SK-N-SH treated with all-trans-retinoic acid at 6 μM for 48 hours (cell line): ENCODE measurements around the gene KIRREL3.

ENCODE experiments used
- ARNTL ChIP-seq: fragments of 450-650 bp; formaldehyde crosslinking; IDR thresholded peaks from 2 replicates; pipeline ENCODE4 v1.5.0; 2020; ENCODE audit warnings: low read depth, mild to moderate bottlenecking, moderate library complexity, borderline replicate concordance
- BACH2 ChIP-seq: fragments of 250-450 bp; sonication (Bioruptor Pico); IDR thresholded peaks from 2 replicates; pipeline ENCODE4 v1.9.0; 2021; ENCODE audit warnings: mild to moderate bottlenecking, borderline replicate concordance
- ESRRG ChIP-seq: fragments of 250-450 bp; sonication (Bioruptor Pico); IDR thresholded peaks from 2 replicates; pipeline ENCODE4 v1.6.1; 2021; ENCODE audit warnings: mild to moderate bottlenecking
- GLIS3 ChIP-seq: fragments of 250-450 bp; sonication (Bioruptor Pico); IDR thresholded peaks from 2 replicates; pipeline ENCODE4 v1.5.0; 2020; ENCODE audit warnings: mild to moderate bottlenecking, moderate library complexity
- OSR1 ChIP-seq: fragments of 250-450 bp; sonication (Bioruptor Pico); IDR thresholded peaks from 2 replicates; pipeline ENCODE4 v1.8.0; 2022; ENCODE audit warnings: moderate library complexity, mild to moderate bottlenecking, inconsistent platforms
- PPARA ChIP-seq: fragments of 250-450 bp; sonication (Bioruptor Pico); IDR thresholded peaks from 2 replicates; pipeline ENCODE4 v1.5.0; 2020; ENCODE audit warnings: mild to moderate bottlenecking, borderline replicate concordance
- TCF4 ChIP-seq: fragments of 250-450 bp; sonication (Bioruptor Pico); IDR thresholded peaks from 2 replicates; pipeline ENCODE4 v1.8.0; 2021; ENCODE audit warnings: mild to moderate bottlenecking, moderate library complexity, borderline replicate concordance
- ZC3H10 ChIP-seq: fragments of 250-450 bp; sonication (Bioruptor Pico); IDR thresholded peaks from 2 replicates; pipeline ENCODE4 v1.5.1; 2021; ENCODE audit warnings: mild to moderate bottlenecking, moderate library complexity
- ZFP30 ChIP-seq: fragments of 450-650 bp; formaldehyde crosslinking; IDR thresholded peaks from 2 replicates; pipeline ENCODE4 v1.5.0; 2022; ENCODE audit warnings: mild to moderate bottlenecking, moderate library complexity
- ZNF565 ChIP-seq: fragments of 450-650 bp; formaldehyde crosslinking; conservative IDR thresholded peaks from 2 replicates; pipeline ENCODE4 v1.5.0; 2020; ENCODE audit warnings: low read depth, mild to moderate bottlenecking, moderate library complexity
- TF ChIP-seq, protein P1 (sequence below): fragments of 250-450 bp; sonication (Bioruptor Pico); IDR thresholded peaks from 2 replicates; pipeline ENCODE4 v1.5.1; 2020; ENCODE audit warnings: low read depth, mild to moderate bottlenecking, moderate library complexity
- TF ChIP-seq, protein P2 (sequence below): fragments of 250-450 bp; sonication (Bioruptor Pico); IDR thresholded peaks from 2 replicates; pipeline ENCODE4 v1.8.0; 2021; ENCODE audit warnings: low read depth, mild to moderate bottlenecking, moderate library complexity, borderline replicate concordance
- TF ChIP-seq, protein P3 (sequence below): fragments of 250-450 bp; sonication (Bioruptor Pico); IDR thresholded peaks from 2 replicates; pipeline ENCODE4 v1.8.0; 2020; ENCODE audit warnings: mild to moderate bottlenecking, moderate library complexity, borderline replicate concordance

DNA sequence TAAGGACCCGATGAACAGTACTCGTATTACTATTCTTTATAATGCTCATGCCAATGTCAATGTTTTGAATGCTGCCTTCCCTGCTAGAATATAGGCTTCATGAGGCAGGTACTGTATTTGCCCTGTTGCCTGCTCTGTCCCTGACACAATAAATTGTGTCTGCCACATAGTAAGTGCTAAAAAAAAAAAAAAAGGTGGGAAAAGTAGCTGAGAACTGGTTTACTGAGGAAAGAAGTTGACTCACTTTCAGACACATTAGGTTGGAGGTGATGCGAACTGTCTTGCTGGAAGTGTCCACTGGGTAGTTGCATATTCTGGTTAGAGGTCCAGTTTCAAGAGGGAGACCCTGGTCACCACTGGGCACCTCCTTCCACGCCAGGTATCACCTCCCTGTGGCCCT is 255.9 kb downstream of the KIRREL3 start:
- TF ChIP-seq OSR1 (CRISPR knock-in tag) = no peak
- TF ChIP-seq, protein P1, sequence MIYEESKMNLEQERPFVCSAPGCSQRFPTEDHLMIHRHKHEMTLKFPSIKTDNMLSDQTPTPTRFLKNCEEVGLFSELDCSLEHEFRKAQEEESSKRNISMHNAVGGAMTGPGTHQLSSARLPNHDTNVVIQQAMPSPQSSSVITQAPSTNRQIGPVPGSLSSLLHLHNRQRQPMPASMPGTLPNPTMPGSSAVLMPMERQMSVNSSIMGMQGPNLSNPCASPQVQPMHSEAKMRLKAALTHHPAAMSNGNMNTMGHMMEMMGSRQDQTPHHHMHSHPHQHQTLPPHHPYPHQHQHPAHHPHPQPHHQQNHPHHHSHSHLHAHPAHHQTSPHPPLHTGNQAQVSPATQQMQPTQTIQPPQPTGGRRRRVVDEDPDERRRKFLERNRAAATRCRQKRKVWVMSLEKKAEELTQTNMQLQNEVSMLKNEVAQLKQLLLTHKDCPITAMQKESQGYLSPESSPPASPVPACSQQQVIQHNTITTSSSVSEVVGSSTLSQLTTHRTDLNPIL (CRISPR knock-in tag) = no peak
- TF ChIP-seq PPARA = no peak
- TF ChIP-seq ESRRG (CRISPR knock-in tag) = no peak
- TF ChIP-seq, protein P2, sequence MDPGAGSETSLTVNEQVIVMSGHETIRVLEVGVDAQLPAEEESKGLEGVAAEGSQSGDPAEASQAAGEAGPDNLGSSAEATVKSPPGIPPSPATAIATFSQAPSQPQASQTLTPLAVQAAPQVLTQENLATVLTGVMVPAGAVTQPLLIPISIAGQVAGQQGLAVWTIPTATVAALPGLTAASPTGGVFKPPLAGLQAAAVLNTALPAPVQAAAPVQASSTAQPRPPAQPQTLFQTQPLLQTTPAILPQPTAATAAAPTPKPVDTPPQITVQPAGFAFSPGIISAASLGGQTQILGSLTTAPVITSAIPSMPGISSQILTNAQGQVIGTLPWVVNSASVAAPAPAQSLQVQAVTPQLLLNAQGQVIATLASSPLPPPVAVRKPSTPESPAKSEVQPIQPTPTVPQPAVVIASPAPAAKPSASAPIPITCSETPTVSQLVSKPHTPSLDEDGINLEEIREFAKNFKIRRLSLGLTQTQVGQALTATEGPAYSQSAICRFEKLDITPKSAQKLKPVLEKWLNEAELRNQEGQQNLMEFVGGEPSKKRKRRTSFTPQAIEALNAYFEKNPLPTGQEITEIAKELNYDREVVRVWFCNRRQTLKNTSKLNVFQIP (CRISPR knock-in tag) = no peak
- TF ChIP-seq GLIS3 = no peak
- TF ChIP-seq, protein P3, sequence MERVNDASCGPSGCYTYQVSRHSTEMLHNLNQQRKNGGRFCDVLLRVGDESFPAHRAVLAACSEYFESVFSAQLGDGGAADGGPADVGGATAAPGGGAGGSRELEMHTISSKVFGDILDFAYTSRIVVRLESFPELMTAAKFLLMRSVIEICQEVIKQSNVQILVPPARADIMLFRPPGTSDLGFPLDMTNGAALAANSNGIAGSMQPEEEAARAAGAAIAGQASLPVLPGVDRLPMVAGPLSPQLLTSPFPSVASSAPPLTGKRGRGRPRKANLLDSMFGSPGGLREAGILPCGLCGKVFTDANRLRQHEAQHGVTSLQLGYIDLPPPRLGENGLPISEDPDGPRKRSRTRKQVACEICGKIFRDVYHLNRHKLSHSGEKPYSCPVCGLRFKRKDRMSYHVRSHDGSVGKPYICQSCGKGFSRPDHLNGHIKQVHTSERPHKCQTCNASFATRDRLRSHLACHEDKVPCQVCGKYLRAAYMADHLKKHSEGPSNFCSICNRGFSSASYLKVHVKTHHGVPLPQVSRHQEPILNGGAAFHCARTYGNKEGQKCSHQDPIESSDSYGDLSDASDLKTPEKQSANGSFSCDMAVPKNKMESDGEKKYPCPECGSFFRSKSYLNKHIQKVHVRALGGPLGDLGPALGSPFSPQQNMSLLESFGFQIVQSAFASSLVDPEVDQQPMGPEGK (CRISPR knock-in tag) = no peak
- no peak for TF ChIP-seq ZFP30
- no peak for TF ChIP-seq ARNTL (CRISPR knock-in tag)
- no peak for TF ChIP-seq TCF4 (CRISPR knock-in tag)
- no peak for TF ChIP-seq ZNF565 (CRISPR knock-in tag)
- no peak for TF ChIP-seq ZC3H10
- TF ChIP-seq BACH2 = no peak
